GM12875 (cell line): Measurements from ENCODE around the gene KRABD2.
"Not testable (repeated sequence)": the region's sequence is repeated elsewhere in the genome, so short reads cannot be mapped to it uniquely, and the experiment has no call there.

ENCODE experiments used
- H3K4me3 ChIP-seq: one replicate; pipeline ENCODE4 v1.5.1; 2011; ENCODE audit warnings: low read depth, low read length, control low read depth
- TF ChIP-seq, protein P1 (sequence below): IDR thresholded peaks from 2 replicates; pipeline ENCODE4 v1.5.1; 2011; ENCODE audit warnings: low read depth, mild to moderate bottlenecking, control low read depth, inconsistent platforms, low read length, moderate library complexity, borderline replicate concordance; ENCODE audit not compliant: insufficient read depth

The KRABD2 gene

GRCh38 chr17:8360751-8361150 is 15.8 kb downstream of the KRABD2 start:
- H3K4me3 ChIP-seq, result no peak overlapping the region
- TF ChIP-seq, protein P1, sequence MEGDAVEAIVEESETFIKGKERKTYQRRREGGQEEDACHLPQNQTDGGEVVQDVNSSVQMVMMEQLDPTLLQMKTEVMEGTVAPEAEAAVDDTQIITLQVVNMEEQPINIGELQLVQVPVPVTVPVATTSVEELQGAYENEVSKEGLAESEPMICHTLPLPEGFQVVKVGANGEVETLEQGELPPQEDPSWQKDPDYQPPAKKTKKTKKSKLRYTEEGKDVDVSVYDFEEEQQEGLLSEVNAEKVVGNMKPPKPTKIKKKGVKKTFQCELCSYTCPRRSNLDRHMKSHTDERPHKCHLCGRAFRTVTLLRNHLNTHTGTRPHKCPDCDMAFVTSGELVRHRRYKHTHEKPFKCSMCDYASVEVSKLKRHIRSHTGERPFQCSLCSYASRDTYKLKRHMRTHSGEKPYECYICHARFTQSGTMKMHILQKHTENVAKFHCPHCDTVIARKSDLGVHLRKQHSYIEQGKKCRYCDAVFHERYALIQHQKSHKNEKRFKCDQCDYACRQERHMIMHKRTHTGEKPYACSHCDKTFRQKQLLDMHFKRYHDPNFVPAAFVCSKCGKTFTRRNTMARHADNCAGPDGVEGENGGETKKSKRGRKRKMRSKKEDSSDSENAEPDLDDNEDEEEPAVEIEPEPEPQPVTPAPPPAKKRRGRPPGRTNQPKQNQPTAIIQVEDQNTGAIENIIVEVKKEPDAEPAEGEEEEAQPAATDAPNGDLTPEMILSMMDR, result no peak

DNA sequence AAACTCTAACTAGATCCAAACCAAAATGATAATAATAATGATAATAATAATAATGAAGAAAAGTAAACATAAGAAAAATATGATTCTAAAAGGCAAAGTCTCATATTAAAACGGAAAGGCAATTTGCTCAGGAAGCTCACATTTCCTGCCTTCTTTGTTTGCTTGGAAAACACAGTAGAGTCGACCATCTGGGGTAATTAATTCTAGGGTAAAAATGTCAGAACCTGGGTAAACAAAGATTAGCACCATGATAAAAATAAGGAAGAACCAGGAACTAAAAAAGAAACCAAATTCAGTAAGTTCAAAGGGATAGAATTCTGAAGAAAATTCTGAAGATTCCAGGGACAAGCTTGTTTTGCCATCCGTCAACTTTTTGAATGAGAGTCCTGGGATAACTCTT is 16.2 kb downstream of the KRABD2 start:
- TF ChIP-seq, protein P1, result no peak
- H3K4me3 ChIP-seq, result no peak overlapping the region

GRCh38 chr17:8359769-8360168 is 16.7 kb downstream of the KRABD2 start:
- H3K4me3 ChIP-seq, result no peak overlapping the region
- TF ChIP-seq, protein P1, result no peak

- no peak overlapping the region for H3K4me3 ChIP-seq
- TF ChIP-seq, protein P1, result no peak
These were observed 18.6 kb downstream of the KRABD2 start for GRCh38 chr17:8357910-8358309.

GRCh38 chr17:8354236-8354635 is 22.3 kb downstream of the KRABD2 start:
- H3K4me3 ChIP-seq, result no peak overlapping the region
- TF ChIP-seq, protein P1, result no peak

DNA sequence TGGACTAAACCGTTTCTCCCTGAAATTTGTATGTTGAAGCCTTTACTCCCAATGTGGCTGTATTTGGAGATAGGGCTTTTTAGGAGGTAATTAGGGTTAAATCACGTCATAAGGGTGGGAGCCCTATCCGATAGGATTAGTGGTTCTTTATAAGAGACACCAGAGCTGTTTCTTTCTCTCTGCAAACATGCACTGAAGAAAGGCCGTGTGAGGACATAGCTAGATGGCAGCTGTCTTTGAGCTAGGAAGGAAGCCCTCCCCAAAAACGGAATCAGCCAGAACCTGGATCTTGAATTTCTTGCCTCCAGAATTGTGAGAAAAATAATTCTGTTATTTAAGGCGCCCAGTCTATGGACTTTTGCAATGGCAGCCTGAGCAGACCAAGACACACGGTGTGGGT is 22.8 kb downstream of the KRABD2 start:
- TF ChIP-seq, protein P1, result no peak
- no peak overlapping the region for H3K4me3 ChIP-seq

- H3K4me3 ChIP-seq, result no peak overlapping the region
- TF ChIP-seq, protein P1, result no peak
These were observed 26.2 kb downstream of the KRABD2 start for GRCh38 chr17:8350339-8350738.

DNA sequence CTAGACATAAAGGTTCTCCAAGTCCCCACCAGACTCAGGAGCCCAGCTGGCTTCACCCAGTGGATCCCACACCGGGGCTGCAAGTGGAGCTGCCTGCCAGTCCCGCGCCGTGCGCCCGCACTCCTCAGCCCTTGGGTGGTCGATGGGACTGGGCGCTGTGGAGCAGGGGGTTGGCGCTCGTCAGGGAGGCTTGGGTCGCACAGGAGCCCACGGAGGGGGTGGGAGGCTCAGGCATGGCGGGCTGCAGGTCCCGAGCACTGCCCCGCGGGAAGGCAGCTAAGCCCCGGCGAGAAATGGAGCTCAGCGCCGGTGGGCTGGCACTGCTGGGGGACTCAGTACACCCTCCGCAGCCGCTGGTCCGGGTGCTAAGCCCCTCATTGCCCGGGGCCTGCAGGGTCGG is 29.5 kb downstream of the KRABD2 start:
- H3K4me3 ChIP-seq, result not testable (repeated sequence)
